SK-N-SH (cell line): ENCODE results near the gene ATP6V1G1. TPM values are rescaled to one million over a fixed set of nuclear protein-coding genes. Genes with fewer than 3 reads are reported as not detected.

Source experiments
- CTCF ChIA-PET: fragments of 300-600, 350-600 bp; formaldehyde crosslinking; extraction: SDS; loops from one replicate; lab custom pipeline; 2021; lab: Yijun Ruan, JAX
- POLR2A ChIA-PET: fragments of 350-600 bp; sonication (Branson Sonifier 250); formaldehyde crosslinking; extraction: SDS; loops from one replicate; lab custom pipeline; 2020; ENCODE audit warnings: antibody characterized with exemption, inconsistent platforms; lab: Yijun Ruan, JAX
- DNase-seq: peaks from one replicate; pipeline ENCODE4 v3.0.0; 2012
- H2AFZ ChIP-seq: fragments of 200-600 bp; sonication (generic); 2 replicates; pipeline ENCODE4 v1.8.1; 2016; ENCODE audit warnings: antibody characterized with exemption, mild to moderate bottlenecking, low read depth
- H3F3A ChIP-seq: fragments of 200-600 bp; sonication (generic); replicated peaks from 2 replicates; pipeline ENCODE3; 2016; ENCODE audit warnings: antibody characterized with exemption, mild to moderate bottlenecking; ENCODE audit not compliant: insufficient read depth
- H3K27ac ChIP-seq, 2 experiments: fragments of 200-500 bp in 1 of 2; fragments of 200-600 bp in 1 of 2; sonication (Bioruptor generic) in 1 of 2; sonication (generic), shearing (Covaris generic) in 1 of 2; 2 replicates each; pipeline versions ENCODE4 v1.5.1 to v1.6.1; 2014 to 2016; ENCODE audit warnings: low read depth in 2 of 2, inconsistent platforms in 1 of 2, low read length in 1 of 2, mild to moderate bottlenecking in 1 of 2, mixed read lengths in 1 of 2
- H3K27me3 ChIP-seq: fragments of 200-600 bp; sonication (generic), shearing (Covaris generic); 2 replicates; pipeline ENCODE4 v1.6.1; 2016; ENCODE audit warnings: mixed run types; ENCODE audit not compliant: insufficient read depth
- H3K36me3 ChIP-seq, 2 experiments: fragments of 200-500 bp in 1 of 2; fragments of 200-600 bp in 1 of 2; sonication (Bioruptor generic) in 1 of 2; sonication (generic) in 1 of 2; replicated peaks in 1 of 2; 2 replicates each; pipeline versions ENCODE3 to v1.5.1; 2014 to 2016; ENCODE audit warnings: low read length in 1 of 2, mild to moderate bottlenecking in 1 of 2; ENCODE audit not compliant: insufficient read depth in 2 of 2, control insufficient read depth in 1 of 2
- H3K4me1 ChIP-seq, 2 experiments: fragments of 200-500 bp in 1 of 2; fragments of 200-600 bp in 1 of 2; sonication (Bioruptor generic) in 1 of 2; sonication (generic), shearing (Covaris generic) in 1 of 2; 2 replicates each; pipeline versions ENCODE4 v1.5.1 to v1.6.1; 2014 to 2016; ENCODE audit warnings: low read depth in 1 of 2, low read length in 1 of 2, mixed run types in 1 of 2; ENCODE audit not compliant: insufficient read depth in 2 of 2, control insufficient read depth in 1 of 2
- H3K4me2 ChIP-seq: fragments of 200-600 bp; sonication (generic), shearing (Covaris generic); 2 replicates; pipeline ENCODE4 v1.6.1; 2017; ENCODE audit warnings: mixed run types
- H3K4me3 ChIP-seq, 2 experiments: fragments of 200-500 bp in 1 of 2; fragments of 200-600 bp in 1 of 2; sonication (Bioruptor generic) in 1 of 2; sonication (generic), shearing (Covaris generic) in 1 of 2; 2 replicates each; pipeline versions ENCODE4 v1.5.1 to v1.8.1; 2014 to 2016; ENCODE audit warnings: low read depth in 2 of 2, inconsistent platforms in 1 of 2, low read length in 1 of 2, mild to moderate bottlenecking in 1 of 2, mixed read lengths in 1 of 2, moderate library complexity in 1 of 2
- H3K79me2 ChIP-seq: fragments of 200-600 bp; sonication (generic); 2 replicates; pipeline ENCODE4 v1.8.1; 2017; ENCODE audit warnings: mild to moderate bottlenecking; ENCODE audit not compliant: insufficient read depth
- H3K9ac ChIP-seq: fragments of 200-600 bp; sonication (generic); 2 replicates; pipeline ENCODE4 v1.6.1; 2017; ENCODE audit warnings: mixed run types
- H3K9me2 ChIP-seq: fragments of 200-600 bp; sonication (generic); 2 replicates; pipeline ENCODE4 v1.6.1; 2017; ENCODE audit warnings: mixed run types
- H3K9me3 ChIP-seq: fragments of 200-600 bp; sonication (generic); 2 replicates; pipeline ENCODE4 v1.6.1; 2017; ENCODE audit warnings: mixed run types, mild to moderate bottlenecking, moderate library complexity
- H4K20me1 ChIP-seq: fragments of 200-600 bp; sonication (generic); 2 replicates; pipeline ENCODE4 v1.6.1; 2017; ENCODE audit warnings: mild to moderate bottlenecking, mixed run types; ENCODE audit not compliant: insufficient read depth
- CHD2 ChIP-seq: fragments of 150-350 bp; IDR thresholded peaks from 2 replicates; pipeline ENCODE4 v1.6.1; 2018; ENCODE audit warnings: low read length; ENCODE audit not compliant: partially characterized antibody
- ELF1 ChIP-seq: IDR thresholded peaks from 2 replicates; pipeline ENCODE4 v1.4.0; 2012
- FOSL2 ChIP-seq: IDR thresholded peaks from 2 replicates; pipeline ENCODE4 v1.4.0; 2012; ENCODE audit warnings: low read depth, mild to moderate bottlenecking, moderate library complexity, borderline replicate concordance
- GABPA ChIP-seq: IDR thresholded peaks from 2 replicates; pipeline ENCODE4 v1.4.0; 2012; ENCODE audit warnings: low read depth, mild to moderate bottlenecking
- GATA2 ChIP-seq: sonication (generic); formaldehyde crosslinking; IDR thresholded peaks from 2 replicates; pipeline ENCODE4 v1.5.0; 2020; ENCODE audit warnings: mild to moderate bottlenecking, missing genetic modification reagents
- MEF2A ChIP-seq: IDR thresholded peaks from 2 replicates; pipeline ENCODE4 v1.4.0; 2012; ENCODE audit warnings: low read depth, borderline replicate concordance
- RCOR1 ChIP-seq: fragments of 150-350 bp; IDR thresholded peaks from 2 replicates; pipeline ENCODE4 v1.6.1; 2017; ENCODE audit warnings: antibody characterized with exemption, low read length
- RFX5 ChIP-seq: IDR thresholded peaks from 2 replicates; pipeline ENCODE4 v1.6.1; 2012; ENCODE audit warnings: mild to moderate bottlenecking, improper control_type of control experiment, low read length
- SIN3A ChIP-seq: IDR thresholded peaks from 2 replicates; pipeline ENCODE4 v1.6.1; 2012; ENCODE audit warnings: low read depth, mild to moderate bottlenecking, low read length, moderate library complexity, borderline replicate concordance
- TEAD4 ChIP-seq: IDR thresholded peaks from 2 replicates; pipeline ENCODE4 v1.4.0; 2012; ENCODE audit warnings: mild to moderate bottlenecking, borderline replicate concordance; ENCODE audit not compliant: insufficient read depth
- YY1 ChIP-seq: IDR thresholded peaks from 2 replicates; pipeline ENCODE4 v1.4.0; 2012; ENCODE audit warnings: low read depth, mild to moderate bottlenecking
- WGBS: methylation state at CpG from one replicate; pipeline ENCODE4 v1.1.6; 2017; ENCODE audit warnings: low lambda C conversion rate; 5-methylcytosine and 5-hydroxymethylcytosine counted together
- polyA plus RNA-seq, 3 experiments: library from polyadenylated mRNA; depleted of rRNA; stranded (reverse); fragments of >200 nt; gene quantifications; 2 replicates each; pipeline ENCODE4 v1.2.3, GENCODE V29; 2012
- TF ChIP-seq, protein P1 (sequence below): IDR thresholded peaks from 2 replicates; pipeline ENCODE4; 2012
- TF ChIP-seq, protein P2 (sequence below): IDR thresholded peaks from 2 replicates; pipeline ENCODE4 v1.4.0; 2012; ENCODE audit warnings: low read depth
- TF ChIP-seq, protein P3 (sequence below): fragments of 150-350 bp; IDR thresholded peaks from 2 replicates; pipeline ENCODE4 v1.6.1; 2017; ENCODE audit warnings: antibody characterized with exemption, low read length, low read depth, borderline replicate concordance

The ATP6V1G1 gene
- polyA plus RNA-seq, 1 of the 3 experiments (the other 2 are of a cell fraction), result 119 TPM

DNA sequence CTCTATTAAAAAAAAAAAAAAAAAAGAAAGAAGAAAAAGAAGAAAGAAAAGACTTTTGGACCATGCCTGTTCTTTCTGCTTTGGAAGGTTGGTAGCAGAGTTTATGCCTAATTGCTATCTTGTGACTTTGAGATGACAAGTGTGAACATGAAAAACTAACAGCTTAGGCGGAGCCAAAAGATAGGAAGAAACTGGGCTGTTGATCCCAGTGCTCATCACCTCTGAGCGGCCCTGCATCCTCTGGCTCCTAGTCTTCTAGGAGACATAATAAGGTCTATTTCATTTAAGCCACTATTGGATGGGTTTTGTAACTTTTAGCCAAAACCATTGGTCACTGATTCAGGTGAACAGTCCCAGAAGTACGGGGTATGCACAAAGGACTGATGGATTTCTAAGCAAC lies 34.4 kb upstream of the ATP6V1G1 start:
- ChIA-PET POLR2A (no interaction called here), CTCF (no interaction called here)
- Histone ChIP-seq H3K4me1 (peaks cover 0 to 11% of the 10 kb centered on the region in 2 experiments; a peak in 2 of 4 replicates), H4K20me1 (no peaks in the 10 kb centered on the region), H3F3A (peaks cover 12% of the 10 kb centered on the region), H3K27ac (peak overlapping the region in 1 of 2 experiments; percentile 86; a peak in 2 of 4 replicates), H3K27me3 (no peaks in the 10 kb centered on the region), H3K9ac (no peak overlapping the region), H3K79me2 (no peaks in the 10 kb centered on the region), H3K4me3 (no peak overlapping the region), H3K9me3 (no peaks in the 10 kb centered on the region), H3K9me2 (no peaks in the 10 kb centered on the region), H3K36me3 (no peaks in the 10 kb centered on the region), H2AFZ (peak overlapping the region; percentile 19; the same call in 1 of the 2 replicates), H3K4me2 (no peak overlapping the region)
- DNase-seq, result no peak
- WGBS, result 64% methylated on average over 3 of the region's 3 CpGs
- TF ChIP-seq, protein P1, sequence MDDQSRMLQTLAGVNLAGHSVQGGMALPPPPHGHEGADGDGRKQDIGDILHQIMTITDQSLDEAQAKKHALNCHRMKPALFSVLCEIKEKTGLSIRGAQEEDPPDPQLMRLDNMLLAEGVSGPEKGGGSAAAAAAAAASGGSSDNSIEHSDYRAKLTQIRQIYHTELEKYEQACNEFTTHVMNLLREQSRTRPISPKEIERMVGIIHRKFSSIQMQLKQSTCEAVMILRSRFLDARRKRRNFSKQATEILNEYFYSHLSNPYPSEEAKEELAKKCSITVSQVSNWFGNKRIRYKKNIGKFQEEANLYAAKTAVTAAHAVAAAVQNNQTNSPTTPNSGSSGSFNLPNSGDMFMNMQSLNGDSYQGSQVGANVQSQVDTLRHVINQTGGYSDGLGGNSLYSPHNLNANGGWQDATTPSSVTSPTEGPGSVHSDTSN, result no peak
- TF ChIP-seq, protein P2, sequence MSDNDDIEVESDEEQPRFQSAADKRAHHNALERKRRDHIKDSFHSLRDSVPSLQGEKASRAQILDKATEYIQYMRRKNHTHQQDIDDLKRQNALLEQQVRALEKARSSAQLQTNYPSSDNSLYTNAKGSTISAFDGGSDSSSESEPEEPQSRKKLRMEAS, result no peak
- TF ChIP-seq RCOR1 (no peak), RFX5 (no peak), TEAD4 (no peak), MEF2A (no peak), SIN3A (no peak), GABPA (no peak), CHD2 (no peak), YY1 (no peak)
- TF ChIP-seq, protein P3, sequence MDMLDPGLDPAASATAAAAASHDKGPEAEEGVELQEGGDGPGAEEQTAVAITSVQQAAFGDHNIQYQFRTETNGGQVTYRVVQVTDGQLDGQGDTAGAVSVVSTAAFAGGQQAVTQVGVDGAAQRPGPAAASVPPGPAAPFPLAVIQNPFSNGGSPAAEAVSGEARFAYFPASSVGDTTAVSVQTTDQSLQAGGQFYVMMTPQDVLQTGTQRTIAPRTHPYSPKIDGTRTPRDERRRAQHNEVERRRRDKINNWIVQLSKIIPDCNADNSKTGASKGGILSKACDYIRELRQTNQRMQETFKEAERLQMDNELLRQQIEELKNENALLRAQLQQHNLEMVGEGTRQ, result no peak

DNA sequence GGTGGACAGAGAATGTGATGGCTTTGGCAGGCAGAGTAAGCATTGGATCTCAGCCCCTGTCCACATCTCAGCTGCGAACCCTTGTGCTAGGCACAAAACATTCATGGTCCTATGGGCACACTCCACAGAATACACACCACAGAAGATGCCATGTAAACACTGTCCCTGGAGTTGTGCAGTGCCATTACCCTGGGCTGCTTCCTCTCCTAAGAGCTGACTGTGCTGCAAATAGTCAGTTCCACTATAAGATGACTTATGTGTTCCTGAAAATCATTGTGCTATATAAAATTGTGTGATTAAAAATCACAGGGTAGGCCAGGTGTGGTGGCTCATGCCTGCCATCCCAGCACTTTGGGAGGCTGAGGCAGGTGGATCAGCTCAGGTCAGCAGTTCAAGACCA lies 31.9 kb upstream of the ATP6V1G1 start:
- CTCF ChIA-PET, result interaction anchor here (1.1 kb wide), 1 partner anchor 17 kb away, joined by 3 read pairs; no protein-coding TSS in a partner anchor
- H3K9ac ChIP-seq, result no peak overlapping the region

More for the DNA sequence above, 31.9 kb upstream of the ATP6V1G1 start:
- H3K4me2 ChIP-seq, result no peak overlapping the region
- 70% methylated on average over 1 of the region's 1 CpG for WGBS
- no peaks in the 10 kb centered on the region; the same call in 1 of the 2 replicates for H3K27me3 ChIP-seq
- DNase-seq, result no peak
- no peaks in the 10 kb centered on the region for H4K20me1 ChIP-seq
- H2AFZ ChIP-seq, result no peak overlapping the region
- H3K4me1 ChIP-seq, result peaks cover 0 to 11% of the 10 kb centered on the region in 2 experiments; a peak in 2 of 4 replicates
- no peaks in the 10 kb centered on the region for H3K36me3 ChIP-seq
- TF ChIP-seq GATA2 (CRISPR knock-in tag) (no peak), ELF1 (no peak), FOSL2 (no peak), RCOR1 (no peak), RFX5 (no peak), MEF2A (no peak)
- TF ChIP-seq, all 33 proteins: peak for 0
- POLR2A ChIA-PET, result no interaction called here
- H3F3A ChIP-seq, result peaks cover 12% of the 10 kb centered on the region
- H3K9me3 ChIP-seq, result no peaks in the 10 kb centered on the region
- H3K79me2 ChIP-seq, result no peaks in the 10 kb centered on the region
- no peak overlapping the region for H3K27ac ChIP-seq
- no peak overlapping the region for H3K4me3 ChIP-seq
- no peaks in the 10 kb centered on the region for H3K9me2 ChIP-seq
